Fibroblast of lung (primary cell): Measurements from ENCODE around the gene EGR1. TPM values are rescaled to one million over a fixed set of nuclear protein-coding genes. Genes with fewer than 3 reads are reported as not detected.
A peak's percentile ranks its signal among the peaks of the same experiment; 100 is the strongest.

ENCODE experiments used
- DNase-seq, 2 donors: peaks; one replicate each; pipeline versions ENCODE4 v3.0.0 to v3.0.0-alpha.2; 2010; ENCODE audit warnings: low read depth in 2 of 2
- H2AFZ ChIP-seq: 2 replicates; pipeline ENCODE4 v1.5.1; 2012; ENCODE audit warnings: low read length, control low read depth, inconsistent platforms
- H3K27ac ChIP-seq: 2 replicates; pipeline ENCODE4 v1.5.1; 2011; ENCODE audit warnings: low read length, control low read depth; ENCODE audit not compliant: insufficient read depth
- H3K27me3 ChIP-seq: 2 replicates; pipeline ENCODE4 v1.5.1; 2011; ENCODE audit warnings: mild to moderate bottlenecking, low read length; ENCODE audit not compliant: control insufficient read depth, insufficient read depth
- H3K36me3 ChIP-seq: 2 replicates; pipeline ENCODE4 v1.5.1; 2011; ENCODE audit warnings: low read length; ENCODE audit not compliant: control insufficient read depth, insufficient read depth
- H3K4me1 ChIP-seq: 2 replicates; pipeline ENCODE4 v1.5.1; 2011; ENCODE audit warnings: low read length; ENCODE audit not compliant: control insufficient read depth, insufficient read depth; ENCODE audit errors: extremely low read depth
- H3K4me2 ChIP-seq: 2 replicates; pipeline ENCODE4 v1.5.1; 2011; ENCODE audit warnings: low read length, control low read depth; ENCODE audit not compliant: insufficient read depth; ENCODE audit errors: extremely low read depth
- H3K4me3 ChIP-seq, 4 experiments: fragments of 200-600 bp in 1 of 4; sonication (generic) in 1 of 4; replicated peaks in 1 of 4; 2 replicates each; pipeline ENCODE4 v1.5.1; 2011 to 2016; ENCODE audit warnings: low read length in 4 of 4, low read depth in 3 of 4, mild to moderate bottlenecking in 3 of 4, control low read depth in 2 of 4, inconsistent platforms in 1 of 4, mixed read lengths in 1 of 4; ENCODE audit not compliant: insufficient read depth in 1 of 4; ENCODE audit errors: control extremely low read depth in 1 of 4
- H3K79me2 ChIP-seq: 2 replicates; pipeline ENCODE4 v1.5.1; 2012; ENCODE audit warnings: mild to moderate bottlenecking, low read length, inconsistent platforms; ENCODE audit not compliant: control insufficient read depth, insufficient read depth
- H3K9ac ChIP-seq: 2 replicates; pipeline ENCODE4 v1.5.1; 2011; ENCODE audit warnings: mild to moderate bottlenecking, low read length, control low read depth; ENCODE audit not compliant: insufficient read depth
- H3K9me3 ChIP-seq: 2 replicates; pipeline ENCODE4 v1.5.1; 2012; ENCODE audit warnings: low read depth, low read length; ENCODE audit not compliant: control insufficient read depth, insufficient read depth
- H4K20me1 ChIP-seq: 2 replicates; pipeline ENCODE4 v1.5.1; 2011; ENCODE audit warnings: low read length; ENCODE audit not compliant: control insufficient read depth, insufficient read depth; ENCODE audit errors: extremely low read depth
- EZH2 ChIP-seq: IDR thresholded peaks from 2 replicates; pipeline ENCODE4 v1.5.1; 2012; ENCODE audit warnings: low read length, control low read depth, mild to moderate bottlenecking; ENCODE audit errors: missing control alignments
- polyA plus RNA-seq, 2 donors: library from polyadenylated mRNA; depleted of rRNA in 1 of 2; stranded (reverse) in 1 of 2; unstranded in 1 of 2; fragments of >200 nt; gene quantifications; 2 replicates each; pipeline ENCODE4 v1.2.1, GENCODE V29; 2011 to 2012; ENCODE audit warnings: missing spikeins in 1 of 2
- total RNA-seq: library from RNA; depleted of rRNA; stranded (reverse); fragments of >200 nt; gene quantifications from 2 replicates; pipeline ENCODE4 v1.2.1, GENCODE V29; 2014
- TF ChIP-seq, protein P1 (sequence below), 2 donors: IDR thresholded peaks in 1 of 2; conservative IDR thresholded peaks in 1 of 2; 1 replicate in 1 of 2; 2 replicates in 1 of 2; pipeline ENCODE4 v1.5.1; 2011 to 2012; ENCODE audit warnings: low read length in 2 of 2, control low read depth in 1 of 2, inconsistent platforms in 1 of 2, low read depth in 1 of 2, mild to moderate bottlenecking in 1 of 2

EGR1 gene
- total and polyA plus RNA-seq, 2 donors (not counting 1 experiment from before 2014, with no cell fraction given): 5.8 to 8.8 TPM

DNA sequence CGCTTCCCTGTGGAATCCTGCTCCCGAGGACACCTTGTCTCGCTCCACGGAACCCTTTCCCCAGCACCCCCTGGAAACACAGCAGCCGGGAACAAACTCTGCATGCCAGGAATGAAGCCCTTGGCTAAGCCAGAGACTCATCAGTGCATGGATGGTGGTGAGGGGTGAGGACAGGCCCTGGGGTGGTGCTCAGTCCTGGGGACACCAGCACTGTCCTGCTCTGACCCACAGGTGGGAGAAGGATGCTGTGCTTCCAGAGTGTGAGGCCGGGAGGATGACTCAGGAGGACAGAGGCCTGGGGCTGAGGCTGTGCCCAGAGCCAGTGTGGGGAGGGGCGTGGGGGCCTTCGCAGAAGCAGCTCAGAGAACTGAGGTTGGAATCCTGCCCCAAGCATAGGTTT is 11.2 kb upstream of the EGR1 start:
- TF ChIP-seq, protein P1, sequence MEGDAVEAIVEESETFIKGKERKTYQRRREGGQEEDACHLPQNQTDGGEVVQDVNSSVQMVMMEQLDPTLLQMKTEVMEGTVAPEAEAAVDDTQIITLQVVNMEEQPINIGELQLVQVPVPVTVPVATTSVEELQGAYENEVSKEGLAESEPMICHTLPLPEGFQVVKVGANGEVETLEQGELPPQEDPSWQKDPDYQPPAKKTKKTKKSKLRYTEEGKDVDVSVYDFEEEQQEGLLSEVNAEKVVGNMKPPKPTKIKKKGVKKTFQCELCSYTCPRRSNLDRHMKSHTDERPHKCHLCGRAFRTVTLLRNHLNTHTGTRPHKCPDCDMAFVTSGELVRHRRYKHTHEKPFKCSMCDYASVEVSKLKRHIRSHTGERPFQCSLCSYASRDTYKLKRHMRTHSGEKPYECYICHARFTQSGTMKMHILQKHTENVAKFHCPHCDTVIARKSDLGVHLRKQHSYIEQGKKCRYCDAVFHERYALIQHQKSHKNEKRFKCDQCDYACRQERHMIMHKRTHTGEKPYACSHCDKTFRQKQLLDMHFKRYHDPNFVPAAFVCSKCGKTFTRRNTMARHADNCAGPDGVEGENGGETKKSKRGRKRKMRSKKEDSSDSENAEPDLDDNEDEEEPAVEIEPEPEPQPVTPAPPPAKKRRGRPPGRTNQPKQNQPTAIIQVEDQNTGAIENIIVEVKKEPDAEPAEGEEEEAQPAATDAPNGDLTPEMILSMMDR (conservative IDR thresholded peaks at IDR 0.05 in 1 of 2, IDR thresholded peaks at IDR 0.05 in 1 of 2; ENCODE audit: low read depth in 1 of 2, low read length in 2 of 2): no peak
- TF ChIP-seq EZH2: no peak
- H3K9ac ChIP-seq: no peak overlapping the region
- no peaks in the 10 kb centered on the region for H3K27me3 ChIP-seq
- no peak for DNase-seq
- H2AFZ ChIP-seq: no peak overlapping the region
- H3K79me2 ChIP-seq: no peaks in the 10 kb centered on the region
- no peak overlapping the region for H3K4me3 ChIP-seq
- H3K4me2 ChIP-seq: no peak overlapping the region
- no peaks in the 10 kb centered on the region for H3K36me3 ChIP-seq
- no peaks in the 10 kb centered on the region for H4K20me1 ChIP-seq
- H3K27ac ChIP-seq: no peak overlapping the region
- no peaks in the 10 kb centered on the region for H3K9me3 ChIP-seq
- no peaks in the 10 kb centered on the region for H3K4me1 ChIP-seq

DNA sequence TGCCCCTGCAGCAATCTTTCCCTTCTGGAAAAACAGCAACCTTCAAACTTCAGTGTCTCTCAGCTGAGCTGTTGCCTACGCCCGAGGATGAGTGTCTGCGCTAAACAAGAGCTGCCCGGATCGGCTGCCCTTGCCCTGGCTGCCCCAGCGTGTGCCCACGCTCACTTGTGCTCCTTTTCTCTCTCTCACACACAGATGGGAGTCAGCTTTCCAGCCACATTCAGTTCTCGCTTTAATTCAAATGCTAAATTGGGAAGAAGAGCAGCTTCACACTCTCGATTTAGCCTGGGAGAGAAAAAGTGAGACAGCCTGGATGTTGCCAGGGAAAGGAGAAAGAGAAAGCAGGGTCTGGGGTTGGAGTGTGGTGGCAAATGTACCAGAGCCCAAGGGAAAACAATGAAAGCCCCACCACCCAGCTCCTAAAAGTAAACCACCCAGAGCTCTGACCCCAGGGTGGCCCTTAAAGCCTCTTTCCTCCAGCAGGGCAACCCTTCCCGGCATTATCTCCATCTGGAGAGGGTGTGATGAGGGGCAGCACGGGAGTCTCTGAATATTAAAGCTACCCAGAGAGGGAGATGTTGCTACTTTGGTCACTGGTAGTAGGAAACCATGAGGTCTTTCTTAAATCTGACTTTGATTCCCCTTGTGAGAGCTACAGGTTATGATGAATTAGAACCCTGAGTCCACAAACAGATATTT is 9.9 kb upstream of the EGR1 start:
- H3K27me3 ChIP-seq: no peaks in the 10 kb centered on the region
- DNase-seq: no peak
- H3K4me1 ChIP-seq: no peaks in the 10 kb centered on the region
- no peak overlapping the region for H3K4me2 ChIP-seq
- no peak overlapping the region for H3K27ac ChIP-seq
- H3K9ac ChIP-seq: no peak overlapping the region
- no peaks in the 10 kb centered on the region for H3K79me2 ChIP-seq
- no peaks in the 10 kb centered on the region for H3K36me3 ChIP-seq
- no peaks in the 10 kb centered on the region for H4K20me1 ChIP-seq
- H3K4me3 ChIP-seq: no peak overlapping the region
- H2AFZ ChIP-seq: no peak overlapping the region
- TF ChIP-seq, protein P1 (conservative IDR thresholded peaks at IDR 0.05 in 1 of 2, IDR thresholded peaks at IDR 0.05 in 1 of 2; ENCODE audit: low read depth in 1 of 2, low read length in 2 of 2): no peak
- no peak for TF ChIP-seq EZH2
- no peaks in the 10 kb centered on the region for H3K9me3 ChIP-seq

DNA sequence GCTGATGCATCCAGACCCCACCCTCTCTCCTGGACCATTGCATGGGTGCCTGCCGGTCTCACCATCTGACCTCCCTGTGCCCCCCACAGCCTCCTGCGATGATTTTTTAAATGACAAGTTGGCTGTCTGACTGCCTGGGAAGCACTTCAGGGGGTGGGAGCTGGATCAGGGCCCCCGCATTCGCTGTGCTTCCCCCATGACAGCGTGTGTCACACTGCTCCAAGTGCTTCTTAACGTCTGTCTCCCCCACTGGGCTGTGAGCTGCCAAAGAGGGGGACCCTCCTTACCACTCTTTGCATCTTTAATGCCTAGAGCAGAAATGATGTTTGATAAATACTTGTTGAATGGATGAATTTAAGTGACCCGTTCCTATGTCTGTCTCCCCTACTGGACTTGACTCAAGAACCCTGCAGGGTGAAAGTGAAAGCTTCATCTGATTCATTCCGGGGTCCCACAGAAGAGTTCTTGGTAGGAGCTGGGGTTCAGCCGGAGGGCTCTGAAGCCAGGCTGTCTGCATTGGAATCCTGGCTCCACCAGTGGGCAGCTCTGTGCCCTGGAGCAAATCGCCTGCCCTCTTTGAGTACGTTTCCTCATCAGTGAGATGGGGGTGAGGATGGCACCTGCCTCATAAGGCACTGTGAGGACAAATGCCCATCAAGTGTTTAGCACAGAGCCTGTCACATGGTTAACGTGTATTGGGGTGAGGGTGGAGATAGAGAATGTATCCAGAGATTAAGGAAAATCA is 7.6 kb upstream of the EGR1 start:
- DNase-seq: no peak
- Histone ChIP-seq H3K36me3 (no peaks in the 10 kb centered on the region), H3K27me3 (no peaks in the 10 kb centered on the region), H4K20me1 (no peaks in the 10 kb centered on the region), H3K4me3 (no peak overlapping the region), H3K4me2 (peak overlapping the region; percentile 35), H2AFZ (no peak overlapping the region), H3K27ac (no peak overlapping the region), H3K9ac (no peak overlapping the region), H3K4me1 (peaks cover 3% of the 10 kb centered on the region), H3K9me3 (no peaks in the 10 kb centered on the region), H3K79me2 (no peaks in the 10 kb centered on the region)
- TF ChIP-seq EZH2: no peak
- TF ChIP-seq, protein P1 (conservative IDR thresholded peaks at IDR 0.05 in 1 of 2, IDR thresholded peaks at IDR 0.05 in 1 of 2; ENCODE audit: low read depth in 1 of 2, low read length in 2 of 2): peak in 1 of 2 donors; percentile 19
